AG10803 (cell line): ENCODE data around the gene SERPINA5.

Experiments
- DNase-seq: peaks from one replicate; pipeline ENCODE4 v3.0.0; 2010; ENCODE audit warnings: low read depth
- H3K4me3 ChIP-seq: 2 replicates; pipeline ENCODE4 v1.5.1; 2011; ENCODE audit warnings: mild to moderate bottlenecking, low read length, control low read depth
- TF ChIP-seq, protein P1 (sequence below): conservative IDR thresholded peaks from 2 replicates; pipeline ENCODE4 v1.5.1; 2011; ENCODE audit warnings: mild to moderate bottlenecking, low read length, control low read depth, inconsistent platforms

Gene SERPINA5

DNA sequence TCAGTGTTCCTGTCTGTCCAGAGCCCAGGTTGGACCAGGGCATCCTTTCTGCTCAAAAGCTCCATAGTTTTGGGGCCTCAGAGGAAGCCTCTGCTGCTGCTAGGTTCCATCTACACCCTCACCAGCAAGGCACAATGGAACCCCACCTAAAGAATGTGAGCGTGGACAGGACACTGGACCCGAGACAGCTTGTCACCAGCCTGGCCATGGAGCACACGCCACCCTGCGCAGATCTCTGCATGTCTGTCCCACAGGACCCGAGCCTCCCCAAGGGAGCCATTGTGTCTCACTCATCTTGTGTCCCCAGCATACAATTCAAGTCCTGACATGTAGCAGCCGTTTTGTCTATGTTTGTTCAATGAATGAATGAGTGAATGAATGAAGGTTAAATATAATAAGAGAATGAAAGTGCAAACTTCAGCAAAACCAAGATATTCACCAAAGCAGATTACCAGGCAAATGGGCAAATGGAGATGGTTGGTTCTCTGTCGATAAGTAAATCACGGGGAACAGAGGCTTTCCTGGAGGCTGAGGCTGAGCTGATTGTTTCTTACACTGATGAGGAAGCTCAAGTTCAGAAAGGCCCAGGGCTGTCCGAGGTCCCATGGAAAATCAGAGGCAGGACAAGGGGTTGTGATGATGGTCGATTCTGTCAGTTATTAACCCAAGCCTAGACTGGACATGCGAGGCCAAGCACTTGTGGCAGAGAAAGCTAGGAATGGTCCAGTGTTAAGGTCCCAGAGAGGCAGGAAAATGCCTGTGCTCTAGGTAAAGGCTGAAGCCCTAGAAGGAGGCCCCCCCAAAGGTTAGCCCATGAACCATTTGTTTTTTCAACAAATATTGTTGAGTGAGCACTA is 58.0 kb downstream of the SERPINA5 start:
- H3K4me3 ChIP-seq: no peak overlapping the region
- TF ChIP-seq, protein P1, sequence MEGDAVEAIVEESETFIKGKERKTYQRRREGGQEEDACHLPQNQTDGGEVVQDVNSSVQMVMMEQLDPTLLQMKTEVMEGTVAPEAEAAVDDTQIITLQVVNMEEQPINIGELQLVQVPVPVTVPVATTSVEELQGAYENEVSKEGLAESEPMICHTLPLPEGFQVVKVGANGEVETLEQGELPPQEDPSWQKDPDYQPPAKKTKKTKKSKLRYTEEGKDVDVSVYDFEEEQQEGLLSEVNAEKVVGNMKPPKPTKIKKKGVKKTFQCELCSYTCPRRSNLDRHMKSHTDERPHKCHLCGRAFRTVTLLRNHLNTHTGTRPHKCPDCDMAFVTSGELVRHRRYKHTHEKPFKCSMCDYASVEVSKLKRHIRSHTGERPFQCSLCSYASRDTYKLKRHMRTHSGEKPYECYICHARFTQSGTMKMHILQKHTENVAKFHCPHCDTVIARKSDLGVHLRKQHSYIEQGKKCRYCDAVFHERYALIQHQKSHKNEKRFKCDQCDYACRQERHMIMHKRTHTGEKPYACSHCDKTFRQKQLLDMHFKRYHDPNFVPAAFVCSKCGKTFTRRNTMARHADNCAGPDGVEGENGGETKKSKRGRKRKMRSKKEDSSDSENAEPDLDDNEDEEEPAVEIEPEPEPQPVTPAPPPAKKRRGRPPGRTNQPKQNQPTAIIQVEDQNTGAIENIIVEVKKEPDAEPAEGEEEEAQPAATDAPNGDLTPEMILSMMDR: no peak
- no peak for DNase-seq

DNA sequence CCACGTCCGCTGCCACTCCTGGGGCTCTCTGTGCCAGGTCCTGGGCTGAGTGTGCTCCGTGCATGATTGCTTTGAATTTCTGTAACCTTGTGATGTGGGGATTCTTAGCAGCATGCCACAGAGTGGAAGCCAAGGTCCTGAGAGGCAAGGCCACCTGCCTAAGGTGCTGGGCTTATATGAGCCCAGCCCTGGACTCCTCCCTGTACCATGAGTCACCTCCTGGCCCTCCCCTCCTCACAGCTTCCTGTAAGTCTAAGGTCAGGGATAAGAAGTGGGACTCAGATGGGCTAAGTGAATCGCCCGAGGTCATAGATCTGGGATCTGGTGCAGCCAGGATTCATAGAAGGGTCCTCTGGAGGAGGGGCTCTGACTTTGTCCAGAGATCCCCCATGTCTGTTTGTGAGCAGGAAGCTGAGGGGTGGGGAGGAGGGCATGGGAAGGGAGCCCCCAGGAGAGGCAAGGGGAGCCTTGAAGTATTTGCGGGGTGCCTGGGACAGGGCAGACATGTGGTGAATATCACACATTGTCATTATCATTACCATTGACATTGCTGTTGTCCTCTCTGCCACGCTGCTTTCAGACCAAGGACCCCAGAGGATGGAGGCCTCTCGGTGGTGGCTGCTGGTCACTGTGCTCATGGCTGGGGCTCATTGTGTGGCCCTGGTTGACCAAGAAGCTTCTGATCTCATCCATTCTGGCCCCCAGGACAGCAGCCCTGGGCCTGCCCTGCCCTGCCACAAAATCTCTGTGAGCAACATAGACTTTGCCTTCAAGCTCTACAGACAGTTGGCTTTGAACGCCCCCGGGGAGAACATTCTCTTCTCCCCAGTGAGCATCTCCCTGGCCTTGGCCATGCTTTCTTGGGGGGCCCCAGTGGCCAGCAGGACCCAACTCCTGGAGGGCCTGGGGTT is 59.8 kb downstream of the SERPINA5 start:
- no peak overlapping the region for H3K4me3 ChIP-seq
- TF ChIP-seq, protein P1: no peak
- no peak for DNase-seq

GRCh38 chr14:94641632-94641955 is 60.4 kb downstream of the SERPINA5 start:
- TF ChIP-seq, protein P1: no peak
- DNase-seq: no peak

More at GRCh38 chr14:94641632-94641955, 60.4 kb downstream of the SERPINA5 start:
- H3K4me3 ChIP-seq: no peak overlapping the region
